ENCODE data around the gene DOCK4.

Gene DOCK4

DNA sequence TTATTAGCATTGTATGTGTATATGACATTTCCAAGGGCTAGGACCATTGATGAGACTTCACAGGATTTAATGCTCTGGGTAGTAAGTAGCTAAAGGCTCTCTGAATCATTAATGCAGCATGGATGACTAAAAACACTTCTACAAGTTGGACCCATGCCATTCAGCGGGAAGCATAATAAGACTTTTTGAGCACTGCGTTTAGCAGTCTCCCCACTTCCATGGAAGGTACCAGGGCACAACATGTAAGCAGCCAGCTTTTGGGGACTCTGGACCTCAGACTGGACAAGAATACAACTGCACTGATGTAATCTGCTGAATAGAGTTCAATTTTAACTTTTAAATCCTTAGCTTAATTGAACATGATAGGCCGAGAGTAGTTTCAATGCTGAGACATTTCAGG, 452.2 kb downstream of the DOCK4 start:
- in situ Hi-C loops (cut with HindIII; ENCODE audit: low pct_unique_long_range_greater_than_20kb, low sequenced_read_pairs) = no loop called here
- no peak for DNase-seq (ENCODE audit: low read depth in 1 of 2, low spot score in 1 of 2)
- no peak for TF ChIP-seq JUND (IDR thresholded peaks at IDR 0.05; ENCODE audit: low read depth)

DNA sequence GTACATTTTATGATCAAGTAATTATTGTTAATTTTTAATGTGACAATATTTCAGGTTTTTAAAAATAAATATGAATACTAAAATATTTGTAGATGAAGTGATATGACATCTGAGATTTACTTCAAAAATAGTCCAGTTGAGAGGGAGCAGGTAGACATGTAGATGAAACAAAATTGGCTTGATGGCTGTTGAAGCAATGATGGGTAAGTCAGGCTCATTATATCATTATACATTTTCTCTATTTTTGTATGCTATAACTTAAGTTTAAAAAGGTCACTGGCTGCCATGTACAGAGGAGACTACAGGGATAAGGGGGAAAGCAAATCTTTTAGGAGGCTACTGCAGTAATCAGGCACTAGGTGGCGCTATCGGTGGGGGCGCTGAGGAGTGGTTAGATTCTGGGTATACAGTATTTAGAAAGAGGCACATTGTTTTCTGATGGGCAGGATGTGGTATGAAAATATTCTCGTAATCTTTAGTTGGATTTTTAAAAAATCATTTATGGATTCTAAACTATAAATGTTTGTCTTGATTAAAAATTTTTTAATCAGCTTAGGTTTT, 454.1 kb downstream of the DOCK4 start:
- TF ChIP-seq JUND (IDR thresholded peaks at IDR 0.05; ENCODE audit: low read depth) = no peak
- in situ Hi-C loops (cut with HindIII; ENCODE audit: low pct_unique_long_range_greater_than_20kb, low sequenced_read_pairs) = no loop called here
- DNase-seq (ENCODE audit: low read depth in 1 of 2, low spot score in 1 of 2) = peak in 1 of 2 experiments; percentile 55

DNA sequence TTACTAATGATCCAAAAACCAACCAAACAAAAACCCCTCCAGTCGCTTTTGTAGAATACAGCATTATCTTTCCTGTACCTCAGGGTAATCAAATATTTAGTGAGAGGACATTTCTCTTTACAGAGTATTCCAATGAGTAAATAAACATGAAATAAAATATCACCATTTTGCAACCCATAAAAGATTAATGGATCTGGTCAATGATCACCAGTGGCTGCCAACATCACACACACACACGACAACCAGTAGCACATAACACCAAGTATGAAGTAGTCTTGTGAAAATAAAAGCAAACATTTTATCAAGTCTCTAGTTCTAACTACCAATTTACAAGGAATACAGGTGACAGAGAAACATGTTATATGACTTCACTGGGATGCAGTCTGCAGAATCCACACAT, 455.3 kb downstream of the DOCK4 start:
- no peak for TF ChIP-seq JUND (IDR thresholded peaks at IDR 0.05; ENCODE audit: low read depth)
- DNase-seq (ENCODE audit: low read depth in 1 of 2, low spot score in 1 of 2) = no peak
- in situ Hi-C loops (cut with HindIII; ENCODE audit: low pct_unique_long_range_greater_than_20kb, low sequenced_read_pairs) = no loop called here

DNA sequence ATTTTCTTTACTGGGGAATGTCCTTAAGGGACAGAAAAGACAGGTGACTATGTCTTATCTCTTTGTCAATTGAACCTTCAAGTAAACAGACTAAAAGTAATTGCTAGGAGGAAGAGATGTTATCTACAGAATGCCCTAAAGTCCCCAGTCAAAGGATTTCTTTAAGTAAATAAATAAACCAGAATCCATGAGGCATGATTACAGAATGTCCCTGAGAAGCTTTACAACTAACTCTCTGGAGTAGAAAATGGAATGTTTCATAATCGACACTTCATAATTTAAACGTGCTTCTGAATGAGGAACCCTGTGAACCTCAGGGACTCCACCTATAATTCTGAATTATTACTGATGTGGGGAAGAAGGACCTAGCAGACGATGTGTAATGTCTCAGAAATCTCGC, 456.0 kb downstream of the DOCK4 start:
- TF ChIP-seq JUND (IDR thresholded peaks at IDR 0.05; ENCODE audit: low read depth) = no peak
- in situ Hi-C loops (cut with HindIII; ENCODE audit: low pct_unique_long_range_greater_than_20kb, low sequenced_read_pairs) = no loop called here
- peak in 1 of 2 experiments; percentile 69 for DNase-seq (ENCODE audit: low read depth in 1 of 2, low spot score in 1 of 2)

DNA sequence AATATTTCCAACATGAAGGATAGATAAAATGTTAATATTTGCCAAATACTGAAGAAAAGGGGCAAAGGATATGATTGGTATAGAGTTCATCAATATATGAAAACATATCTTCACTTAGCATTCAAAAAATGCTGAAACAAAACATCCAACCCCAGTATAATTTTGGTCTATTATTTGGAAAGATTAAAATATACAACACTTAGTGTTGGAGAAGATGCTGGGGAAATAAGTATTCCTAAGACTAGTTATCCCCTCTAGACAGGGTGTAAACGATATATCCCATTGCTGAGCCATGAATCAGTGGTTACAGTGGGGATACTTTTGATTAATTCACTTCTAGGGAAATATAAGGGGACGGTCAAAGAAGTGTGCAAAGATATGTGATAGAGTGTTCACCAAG, 456.6 kb downstream of the DOCK4 start:
- in situ Hi-C loops (cut with HindIII; ENCODE audit: low pct_unique_long_range_greater_than_20kb, low sequenced_read_pairs) = no loop called here
- no peak for DNase-seq (ENCODE audit: low read depth in 1 of 2, low spot score in 1 of 2)
- TF ChIP-seq JUND (IDR thresholded peaks at IDR 0.05; ENCODE audit: low read depth) = no peak

DNA sequence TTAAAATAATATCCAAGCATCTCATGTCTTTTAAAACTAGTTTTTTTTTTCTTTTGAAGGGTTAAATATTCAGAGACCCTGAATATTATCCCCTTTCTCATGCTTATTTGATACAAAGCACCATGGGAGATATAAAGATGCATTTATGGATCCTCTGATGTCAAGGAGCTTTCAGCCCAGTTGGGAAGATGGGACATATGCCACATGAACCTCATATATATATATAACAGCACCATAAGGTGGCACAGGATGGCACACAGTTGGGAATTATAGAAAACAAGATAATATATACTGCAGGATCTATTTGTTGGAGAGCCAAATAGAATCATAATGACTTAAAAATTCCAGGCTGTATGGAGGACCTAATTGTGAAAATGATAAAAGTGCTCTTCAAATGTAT, 458.5 kb downstream of the DOCK4 start:
- no peak for TF ChIP-seq JUND (IDR thresholded peaks at IDR 0.05; ENCODE audit: low read depth)
- no peak for DNase-seq (ENCODE audit: low read depth in 1 of 2, low spot score in 1 of 2)
- in situ Hi-C loops (cut with HindIII; ENCODE audit: low pct_unique_long_range_greater_than_20kb, low sequenced_read_pairs) = no loop called here

DNA sequence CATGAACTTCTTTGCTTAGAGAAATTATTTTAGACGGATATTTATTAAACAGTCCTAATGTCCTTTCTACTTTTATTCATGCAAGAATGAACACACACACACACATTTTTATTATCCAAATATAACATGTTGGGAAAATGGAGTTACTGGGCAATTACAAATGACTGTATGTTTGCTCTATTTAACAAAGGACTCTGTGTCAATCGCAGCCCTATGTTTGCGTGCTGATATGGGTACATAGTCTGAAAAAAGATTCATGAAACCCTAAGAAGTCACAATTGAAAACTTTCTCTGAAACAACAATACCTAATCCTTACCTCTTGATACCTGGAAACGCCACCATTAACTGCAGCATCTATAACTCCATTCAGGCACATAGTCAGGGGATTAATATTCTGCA, 459.2 kb downstream of the DOCK4 start:
- in situ Hi-C loops (cut with HindIII; ENCODE audit: low pct_unique_long_range_greater_than_20kb, low sequenced_read_pairs) = no loop called here
- no peak for TF ChIP-seq JUND (IDR thresholded peaks at IDR 0.05; ENCODE audit: low read depth)
- no peak for DNase-seq (ENCODE audit: low read depth in 1 of 2, low spot score in 1 of 2)

DNA sequence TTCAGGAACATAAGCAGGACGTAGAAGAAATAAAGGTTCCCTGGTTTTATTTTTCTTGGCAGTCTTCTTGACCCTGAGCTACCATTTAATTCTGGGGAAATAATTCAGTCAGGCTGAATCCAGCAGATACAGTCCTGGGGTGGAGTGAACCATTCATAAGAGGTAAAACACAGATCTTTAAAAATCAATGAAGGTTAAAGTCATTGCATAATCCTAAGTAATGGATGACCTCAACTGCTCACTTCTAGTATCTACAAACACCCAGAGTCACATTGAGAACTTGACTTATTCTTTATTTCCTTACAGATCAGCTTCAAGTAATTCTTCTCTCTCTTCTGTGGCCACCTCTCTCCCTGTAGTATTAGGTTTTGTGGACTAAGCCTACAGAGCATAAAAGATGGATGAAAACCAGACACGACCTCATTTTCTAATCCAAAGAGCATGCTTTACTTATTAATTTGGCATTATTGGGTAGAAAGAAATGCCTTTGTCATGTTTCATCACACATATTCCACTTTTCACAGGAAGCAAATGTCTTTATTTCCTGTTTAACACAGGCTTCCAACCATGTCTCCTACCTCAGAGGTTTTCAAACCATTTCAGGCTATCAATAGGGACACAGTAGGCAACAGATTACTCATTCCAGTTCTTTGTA, 461.6 kb downstream of the DOCK4 start:
- no peak for DNase-seq (ENCODE audit: low read depth in 1 of 2, low spot score in 1 of 2)
- no peak for TF ChIP-seq JUND (IDR thresholded peaks at IDR 0.05; ENCODE audit: low read depth)
- in situ Hi-C loops (cut with HindIII; ENCODE audit: low pct_unique_long_range_greater_than_20kb, low sequenced_read_pairs) = no loop called here

DNA sequence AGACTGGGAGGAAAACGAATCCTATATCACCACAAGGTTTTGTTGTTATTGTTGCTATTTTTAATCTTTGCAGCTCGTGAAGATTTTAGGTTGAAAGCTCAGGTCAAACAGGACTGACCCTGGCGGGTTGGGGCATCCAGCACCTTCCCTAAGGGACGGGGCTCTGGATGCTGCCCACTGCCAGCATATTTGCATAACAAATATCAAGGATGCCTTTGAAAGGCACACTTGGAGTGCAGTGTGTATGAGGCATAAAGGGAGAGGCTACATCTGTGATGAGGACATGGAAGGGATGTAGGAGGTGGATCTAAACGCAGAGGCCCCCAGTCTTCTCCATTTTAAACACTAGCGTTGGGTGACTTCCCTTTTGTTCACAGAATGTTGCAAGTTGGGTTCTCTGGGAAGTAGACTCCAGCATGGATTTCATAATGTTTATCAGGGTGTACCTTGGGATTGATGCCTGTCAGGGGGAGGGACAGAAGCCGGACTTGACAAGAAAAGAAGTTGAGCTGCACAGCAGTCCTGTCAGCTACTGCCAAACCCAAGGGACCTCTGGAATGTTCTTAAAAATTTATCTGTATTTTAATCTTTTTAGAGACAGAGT, 462.9 kb downstream of the DOCK4 start:
- TF ChIP-seq JUND (IDR thresholded peaks at IDR 0.05; ENCODE audit: low read depth) = no peak
- in situ Hi-C loops (cut with HindIII; ENCODE audit: low pct_unique_long_range_greater_than_20kb, low sequenced_read_pairs) = no loop called here
- DNase-seq (ENCODE audit: low read depth in 1 of 2, low spot score in 1 of 2) = no peak

DNA sequence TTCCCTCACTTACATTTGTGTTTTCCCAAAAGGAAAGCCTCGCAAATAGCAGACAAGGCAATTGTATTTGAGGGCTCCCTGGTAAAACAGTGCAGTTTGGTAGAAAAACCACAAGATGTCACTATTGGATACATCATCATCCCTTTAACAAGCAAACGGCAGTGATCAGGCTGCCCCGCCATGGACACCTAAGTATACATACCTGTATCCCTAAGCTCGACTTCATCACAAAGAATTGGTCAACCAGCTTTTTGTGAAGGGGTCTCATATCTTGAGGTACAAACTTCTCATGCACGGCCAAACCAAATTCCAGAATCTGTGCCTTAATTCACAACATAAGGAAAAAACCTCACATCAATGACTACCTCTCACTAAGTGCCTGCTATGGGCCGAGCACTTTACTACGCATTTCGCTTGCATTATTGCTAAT, 464.4 kb downstream of the DOCK4 start:
- no peak for TF ChIP-seq JUND (IDR thresholded peaks at IDR 0.05; ENCODE audit: low read depth)
- DNase-seq (ENCODE audit: low read depth in 1 of 2, low spot score in 1 of 2) = peak; percentile 48 to 83
- in situ Hi-C loops (cut with HindIII; ENCODE audit: low pct_unique_long_range_greater_than_20kb, low sequenced_read_pairs) = no loop called here

DNA sequence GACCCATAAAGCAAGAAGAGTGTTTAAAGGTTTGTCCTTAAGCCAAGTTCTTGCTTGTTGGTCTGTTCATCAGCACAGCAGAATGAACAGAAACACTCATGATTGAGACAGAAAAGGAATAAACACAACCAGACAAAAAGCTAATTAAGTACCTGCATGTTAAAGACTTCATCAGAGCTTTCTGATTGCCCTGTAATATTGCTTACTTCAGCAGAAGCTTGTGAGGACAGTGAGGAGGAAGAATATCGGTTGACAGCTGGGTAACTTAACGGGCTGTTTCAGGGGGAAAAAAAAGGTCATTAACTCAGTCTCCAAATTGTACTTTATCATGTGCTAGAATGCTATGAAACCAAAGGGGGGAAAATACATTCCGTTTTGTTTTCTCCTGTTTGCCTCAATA, 465.3 kb downstream of the DOCK4 start:
- DNase-seq (ENCODE audit: low read depth in 1 of 2, low spot score in 1 of 2) = no peak

DNA sequence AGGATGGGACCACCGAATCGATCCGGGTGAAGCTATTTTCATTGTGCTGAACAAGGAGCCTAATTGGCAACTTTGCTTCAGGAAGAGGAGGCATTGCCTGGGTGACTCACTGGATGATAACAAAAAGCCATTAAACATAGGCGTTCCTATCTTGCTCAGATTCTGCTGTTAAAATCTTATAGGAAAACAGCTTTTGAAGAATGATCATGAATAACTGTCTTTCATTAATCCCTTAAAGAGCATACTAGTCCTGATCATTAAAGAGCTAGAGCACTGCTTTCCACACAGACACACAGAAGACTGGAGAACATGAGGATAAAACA, 469.7 kb downstream of the DOCK4 start:
- in situ Hi-C loops (cut with HindIII; ENCODE audit: low pct_unique_long_range_greater_than_20kb, low sequenced_read_pairs) = no loop called here
- no peak for DNase-seq (ENCODE audit: low read depth in 1 of 2, low spot score in 1 of 2)
- no peak for TF ChIP-seq JUND (IDR thresholded peaks at IDR 0.05; ENCODE audit: low read depth)

More for the DNA sequence above, 465.3 kb downstream of the DOCK4 start:
- no peak for TF ChIP-seq JUND (IDR thresholded peaks at IDR 0.05; ENCODE audit: low read depth)
- in situ Hi-C loops (cut with HindIII; ENCODE audit: low pct_unique_long_range_greater_than_20kb, low sequenced_read_pairs) = no loop called here

DNA sequence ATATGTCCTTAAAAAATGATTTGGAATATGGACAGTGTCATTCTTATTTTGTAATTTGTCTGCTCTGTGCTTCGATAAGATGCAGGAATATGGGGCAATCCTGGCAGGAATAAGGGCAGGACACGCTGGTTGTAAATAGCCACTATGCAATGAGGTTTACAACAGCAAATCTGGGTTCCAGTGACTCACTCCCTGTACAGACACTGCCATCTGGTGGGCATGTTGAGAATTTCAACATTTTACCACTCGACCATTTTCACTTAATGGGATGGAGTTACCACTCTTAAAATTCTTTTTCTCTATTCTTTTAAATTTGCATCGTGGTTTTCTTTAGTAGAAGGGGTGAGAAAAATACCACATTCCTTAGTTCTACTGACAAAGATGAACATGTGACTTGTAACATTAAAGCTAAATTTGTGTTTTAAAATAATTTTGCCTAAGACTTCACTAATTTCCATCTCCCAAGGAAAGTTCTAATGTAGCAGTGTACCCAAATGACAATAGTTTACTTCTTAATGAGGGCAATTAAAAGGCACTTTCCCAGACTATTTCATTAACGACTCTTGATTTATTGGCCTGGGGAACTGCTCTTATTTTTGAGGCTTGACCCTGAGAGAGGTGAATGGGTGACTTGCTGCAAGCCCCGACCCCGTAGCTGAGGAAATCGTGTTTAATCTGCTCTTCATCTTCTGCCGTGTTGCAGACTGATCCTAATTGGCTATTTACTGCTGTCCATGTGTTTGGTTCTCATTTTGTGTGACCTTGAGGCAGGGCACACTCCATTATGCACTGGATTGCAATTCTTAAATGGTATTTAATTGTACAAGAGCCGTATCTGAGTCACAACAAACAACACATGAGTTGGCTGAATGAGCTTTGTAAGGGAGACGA, 470.3 kb downstream of the DOCK4 start:
- peak; percentile 33 to 75 for DNase-seq (ENCODE audit: low read depth in 1 of 2, low spot score in 1 of 2)
- no peak for TF ChIP-seq JUND (IDR thresholded peaks at IDR 0.05; ENCODE audit: low read depth)
- in situ Hi-C loops (cut with HindIII; ENCODE audit: low pct_unique_long_range_greater_than_20kb, low sequenced_read_pairs) = no loop called here
